Motor neuron (in vitro differentiated cells): ENCODE measurements around the gene SRA1. TPM values are rescaled to one million over a fixed set of nuclear protein-coding genes. Genes with fewer than 3 reads are reported as not detected.

Experiments used
- ATAC-seq, 8 experiments: fragments of 200-7000 bp; cut with Tn5 transposase; replicated peaks in 6 of 8; 2 replicates each; pipeline ENCODE4 v1.8.0; 2021; ENCODE audit warnings: mild to moderate bottlenecking in 8 of 8, moderate library complexity in 8 of 8
- H3K27ac ChIP-seq, 2 donors: fragments of 250-450 bp; sonication (Bioruptor Pico); 2 replicates each; pipeline ENCODE4 v1.9.0; 2021; ENCODE audit warnings: antibody characterized with exemption in 2 of 2, mild to moderate bottlenecking in 2 of 2, moderate library complexity in 1 of 2
- H3K4me1 ChIP-seq, 2 donors: fragments of 250-450 bp; sonication (Bioruptor Pico); replicated peaks in 1 of 2; 2 replicates each; pipeline ENCODE4 v1.6.1; 2021; ENCODE audit warnings: antibody characterized with exemption in 2 of 2, mild to moderate bottlenecking in 2 of 2, moderate library complexity in 1 of 2
- H3K4me3 ChIP-seq, 5 donors: fragments of 250-450 bp; sonication (Bioruptor Pico); 2 replicates each; pipeline ENCODE4 v1.9.0; 2021; ENCODE audit warnings: antibody characterized with exemption in 5 of 5, mild to moderate bottlenecking in 5 of 5, moderate library complexity in 4 of 5
- WGBS, 10 experiments: fragments of 450-650 bp; shearing (Covaris generic); methylation state at CpG; one replicate each; pipeline ENCODE4 v1.0.0; 2022; 5-methylcytosine and 5-hydroxymethylcytosine counted together
- in situ Hi-C, 9 experiments: fragments of 400-800 bp; cut with MboI; loops; one replicate each; pipeline ENCODE4 v1.15.0; 2021; ENCODE audit warnings: low sequenced_read_pairs in 9 of 9, low pct_unique_long_range_greater_than_20kb in 2 of 9; ENCODE audit not compliant: unreplicated experiment in 9 of 9
- total RNA-seq, 8 experiments: library from RNA; unstranded; fragments of 300-600 nt; gene quantifications; 2 replicates each; pipeline versions ENCODE4 v1.2.3 to v1.2.4, GENCODE V29; 2022

Gene SRA1
- total RNA-seq, 8 experiments from 2014 or later: 29.1 to 97.6 (median 47.4) TPM

DNA sequence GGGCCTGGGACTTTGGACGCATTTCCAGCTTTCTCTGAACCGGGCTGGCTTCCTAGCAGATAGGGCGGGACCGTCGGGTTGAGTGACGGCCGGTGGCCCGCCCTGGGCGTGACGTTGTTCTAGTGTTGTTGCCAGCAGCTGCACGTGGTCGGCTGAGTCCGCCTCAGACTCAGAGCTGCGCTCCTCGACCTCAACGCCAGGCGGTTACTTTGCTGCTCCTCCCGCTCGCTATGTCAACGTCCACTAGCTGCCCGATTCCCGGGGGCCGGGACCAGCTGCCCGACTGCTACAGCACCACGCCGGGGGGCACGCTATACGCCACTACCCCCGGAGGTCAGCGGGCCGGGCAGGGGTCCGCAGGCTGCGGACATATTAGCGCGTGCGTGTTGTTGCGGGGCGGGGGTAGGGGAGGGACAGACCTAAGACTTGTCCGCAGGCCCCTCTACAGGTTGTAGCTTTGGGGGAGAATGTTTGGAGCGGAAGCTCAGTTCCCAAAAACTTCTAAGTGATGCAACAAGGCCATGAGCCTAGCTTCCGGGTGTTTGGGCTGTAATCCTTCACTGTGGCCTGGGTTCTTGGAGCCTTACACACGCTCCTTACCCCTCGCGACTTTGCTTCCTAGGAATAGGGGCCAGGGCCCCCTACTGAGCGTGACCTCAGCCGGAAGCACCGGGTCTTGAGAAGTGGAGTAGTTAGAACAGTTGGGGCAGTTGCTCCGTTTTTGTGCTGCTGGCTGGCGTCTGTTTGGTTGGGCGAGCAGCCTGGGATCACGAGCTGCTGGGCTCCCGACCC, 9.6 kb downstream of the SRA1 start, which contains the start of gene EIF4EBP3:
TSS of gene EIF4EBP3 (plus strand) at position 155 of the 792 bp plus-strand sequence. CDS start at position 231, 76 bp downstream.
- H3K27ac ChIP-seq: peak within 1 kb of the TSS; percentile 43 to 73
- H3K4me3 ChIP-seq: peak within 1 kb of the TSS; percentile 10 to 33 (median 29)
- 2 to 22% (median 13%) methylated on average over 4 to 14 of the region's 52 CpGs; no CpG with 5 or more reads in 4 of the 10 experiments for WGBS, 10 experiments
- peak; percentile 76 to 96 (median 94) for ATAC-seq
- in situ Hi-C loops: loop anchor here in 1 of 9 experiments (25.0 kb wide), 1 partner anchor 110 kb away; no protein-coding TSS in a partner anchor
- peaks cover 12 to 16% of the 10 kb centered on the region in 2 donors for H3K4me1 ChIP-seq

DNA sequence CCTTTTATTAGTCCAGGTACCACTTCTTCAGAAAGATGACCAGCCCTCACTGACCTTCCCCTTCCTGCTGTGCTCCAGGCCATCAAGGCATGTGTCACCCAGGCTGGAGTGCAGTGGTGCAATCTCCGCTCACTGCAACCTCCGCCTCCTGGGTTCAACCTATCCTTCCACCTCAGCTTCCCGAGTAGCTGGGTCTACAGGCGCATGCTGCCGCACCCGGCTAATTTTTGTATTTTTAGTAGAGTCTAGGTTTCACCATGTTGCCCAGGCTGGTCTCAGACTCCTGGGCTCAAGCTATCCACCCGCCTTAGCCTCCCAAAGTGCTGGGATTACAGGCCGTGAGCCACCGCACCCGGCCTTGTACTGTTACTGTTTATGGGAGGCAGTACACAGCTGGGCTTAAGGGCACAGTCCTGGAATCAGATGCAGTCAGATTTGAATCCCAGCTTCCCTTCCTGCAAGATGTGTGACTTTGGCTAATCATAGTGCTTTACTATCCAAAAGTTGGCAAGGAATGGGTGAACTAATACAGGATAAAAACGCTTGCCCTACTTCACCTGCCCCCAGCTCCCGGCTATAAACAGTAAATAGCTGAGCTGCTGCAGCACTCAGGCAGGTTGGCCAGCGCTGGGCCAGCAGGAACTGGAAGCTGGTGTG, 10.3 kb downstream of the SRA1 start:
- in situ Hi-C loops: loop anchor here in 1 of 9 experiments (25.0 kb wide), 1 partner anchor 110 kb away; no protein-coding TSS in a partner anchor
- peaks cover 12 to 16% of the 10 kb centered on the region in 2 donors for H3K4me1 ChIP-seq
- H3K4me3 ChIP-seq: peak overlapping the region; percentile 0 to 33 (median 29)
- H3K27ac ChIP-seq: peak overlapping the region; percentile 12 to 60
- 0 to 86% (median 53%) methylated on average over 1 to 8 of the region's 13 CpGs; no CpG with 5 or more reads in 3 of the 10 experiments for WGBS, 10 experiments
- ATAC-seq: peak; percentile 18 to 41 (median 28)

DNA sequence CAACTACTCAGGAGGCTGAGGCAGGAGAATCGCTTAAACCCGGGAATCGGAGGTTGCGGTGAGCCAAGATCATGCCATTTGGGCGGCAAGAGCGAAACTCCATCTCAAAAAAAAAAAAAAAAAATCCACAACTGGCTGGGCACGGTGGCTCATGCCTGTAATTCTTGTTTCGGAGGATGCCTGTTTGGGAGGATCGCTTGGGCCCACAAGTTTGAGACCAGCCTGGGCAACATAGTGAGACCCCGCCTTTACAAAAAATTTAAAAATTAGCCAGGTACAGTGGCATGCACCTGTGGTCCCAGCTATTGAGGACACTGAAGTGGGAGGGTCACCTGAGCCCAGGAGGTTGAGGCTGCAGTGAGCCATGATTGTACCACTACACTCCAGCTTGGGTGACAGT, 11.7 kb downstream of the SRA1 start:
- Histone ChIP-seq H3K27ac (no peak overlapping the region), H3K4me1 (peaks cover 12 to 16% of the 10 kb centered on the region in 2 donors), H3K4me3 (no peak overlapping the region)
- in situ Hi-C loops: loop anchor here in 1 of 9 experiments (25.0 kb wide), 1 partner anchor 108 kb away; no protein-coding TSS in a partner anchor
- 82 to 100% (median 100%) methylated on average over 1 to 10 of the region's 10 CpGs; no CpG with 5 or more reads in 3 of the 10 experiments for WGBS, 10 experiments
- ATAC-seq: no peak

DNA sequence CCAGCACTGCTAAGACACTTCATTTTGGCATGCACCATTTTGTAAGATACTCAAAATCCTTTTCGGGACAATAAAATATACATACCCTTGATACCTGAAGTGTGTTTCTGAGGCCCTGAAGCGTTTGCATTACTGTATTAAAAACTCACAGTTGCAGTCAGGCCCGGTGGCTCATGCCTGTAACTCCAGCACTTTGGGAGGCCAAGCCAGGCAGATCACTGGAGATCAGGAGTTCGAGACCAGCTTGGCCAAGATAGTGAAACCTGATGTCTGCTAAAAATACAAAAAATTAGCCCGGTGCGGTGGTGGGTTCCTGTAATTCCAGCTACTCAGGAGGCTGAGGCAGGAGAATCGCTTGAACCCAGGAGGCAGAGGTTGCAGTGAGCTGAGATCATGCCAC, 12.3 kb downstream of the SRA1 start:
- in situ Hi-C loops: loop anchor here in 1 of 9 experiments (25.0 kb wide), 1 partner anchor 108 kb away; no protein-coding TSS in a partner anchor
- H3K4me1 ChIP-seq: peaks cover 12 to 16% of the 10 kb centered on the region in 2 donors
- no peak overlapping the region for H3K27ac ChIP-seq
- no peak overlapping the region for H3K4me3 ChIP-seq
- WGBS, 10 experiments: 94 to 100% (median 100%) methylated on average over 2 to 5 of the region's 7 CpGs; no CpG with 5 or more reads in 2 of the 10 experiments
- no peak for ATAC-seq

DNA sequence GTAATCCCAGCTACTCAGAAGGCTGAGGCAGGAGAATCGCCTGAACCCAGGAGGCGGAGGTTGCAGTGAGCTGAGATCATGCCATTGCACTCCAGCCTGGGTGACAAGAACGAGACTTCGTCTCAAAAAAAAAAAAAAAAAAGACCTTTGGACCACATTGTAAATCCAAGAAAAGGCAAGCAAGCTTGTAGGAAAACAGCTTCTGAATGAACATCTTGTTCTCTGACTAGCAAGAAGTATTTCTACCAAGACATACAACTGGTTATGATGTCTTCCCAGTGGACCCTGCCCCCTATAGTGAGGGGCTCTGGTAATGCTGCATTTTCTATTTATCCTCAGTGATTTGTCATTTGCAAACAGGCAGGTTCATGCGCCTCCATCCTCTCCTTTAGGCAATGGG, 14.3 kb downstream of the SRA1 start:
- H3K4me3 ChIP-seq: no peak overlapping the region
- ATAC-seq: no peak
- no peak overlapping the region for H3K27ac ChIP-seq
- in situ Hi-C loops: loop anchor here in 1 of 9 experiments (25.0 kb wide), 1 partner anchor 106 kb away; no protein-coding TSS in a partner anchor
- WGBS, 10 experiments: 91 to 100% (median 98%) methylated on average over 1 to 5 of the region's 5 CpGs; no CpG with 5 or more reads in 2 of the 10 experiments
- H3K4me1 ChIP-seq: peaks cover 10 to 11% of the 10 kb centered on the region in 2 donors

DNA sequence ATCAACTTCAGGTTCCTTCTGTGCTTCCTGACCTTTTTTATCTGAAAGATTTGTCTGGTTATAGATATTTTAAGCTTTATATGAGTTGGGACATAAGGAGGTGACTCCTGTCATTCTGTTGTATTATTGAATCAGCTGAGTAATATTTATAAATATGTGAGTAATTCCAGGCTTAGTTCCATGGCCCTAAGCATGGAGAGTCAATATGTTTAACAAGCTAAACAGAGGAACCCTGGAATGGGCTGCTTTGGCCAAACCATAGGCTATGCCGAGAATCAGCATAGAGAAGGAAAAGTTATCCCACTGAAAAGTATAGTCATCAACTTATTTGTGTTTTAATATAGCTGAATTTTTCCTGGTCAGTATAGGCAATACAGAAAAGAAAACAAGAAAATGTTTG, 17.0 kb downstream of the SRA1 start:
- Histone ChIP-seq H3K4me3 (no peak overlapping the region), H3K4me1 (no peaks in the 10 kb centered on the region), H3K27ac (no peak overlapping the region)
- ATAC-seq: no peak
- WGBS, 10 experiments: 88 to 100% (median 100%) methylated on average over 1 of the region's 1 CpG; no CpG with 5 or more reads in 1 of the 10 experiments
- in situ Hi-C loops: loop anchor here in 1 of 9 experiments (25.0 kb wide), 1 partner anchor 103 kb away; no protein-coding TSS in a partner anchor

DNA sequence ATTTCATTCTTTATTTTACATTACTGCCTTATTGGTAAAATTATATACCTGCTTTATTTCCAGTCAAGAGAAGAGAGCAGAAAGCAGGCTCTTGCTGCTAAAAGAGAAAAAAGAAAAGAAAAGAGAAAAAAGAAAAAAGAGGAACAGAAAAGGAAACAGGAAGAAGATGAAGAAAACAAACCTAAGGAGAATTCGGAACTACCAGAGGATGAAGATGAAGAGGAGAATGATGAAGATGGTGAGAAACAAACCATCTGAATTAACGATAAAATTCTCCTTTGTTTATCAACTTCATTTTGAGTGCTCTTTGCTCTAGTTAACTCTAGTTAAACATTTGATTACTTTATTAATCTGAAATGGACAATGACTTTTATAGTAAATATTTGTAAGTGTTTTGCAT, 33.3 kb downstream of the SRA1 start:
- H3K4me1 ChIP-seq: no peaks in the 10 kb centered on the region
- no peak for ATAC-seq
- WGBS, 10 experiments: 88 to 100% (median 94%) methylated on average over 2 of the region's 2 CpGs
- H3K4me3 ChIP-seq: no peak overlapping the region
- no peak overlapping the region for H3K27ac ChIP-seq
- in situ Hi-C loops: no loop called here

DNA sequence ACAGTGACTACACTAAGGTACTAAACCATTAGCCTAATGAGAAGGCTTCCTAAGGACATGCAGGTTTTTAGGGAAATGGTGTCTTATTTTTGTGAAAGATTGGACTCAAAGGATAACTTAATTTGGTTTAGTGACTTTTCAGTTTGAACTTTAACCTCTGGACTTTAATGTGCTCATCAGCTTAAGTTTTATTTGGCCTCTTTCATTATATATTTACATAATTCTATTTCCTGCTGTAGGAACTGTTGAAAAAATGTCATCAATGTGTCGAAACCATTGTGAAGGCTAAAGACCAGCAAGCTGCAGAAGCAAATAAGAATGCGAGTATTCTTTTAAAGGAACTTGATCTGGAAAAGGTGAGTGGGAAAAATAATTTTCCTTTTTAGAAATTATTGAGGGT, 44.1 kb downstream of the SRA1 start:
- in situ Hi-C loops: no loop called here
- 80 to 100% (median 100%) methylated on average over 1 to 2 of the region's 2 CpGs; no CpG with 5 or more reads in 1 of the 10 experiments for WGBS, 10 experiments
- no peak overlapping the region for H3K27ac ChIP-seq
- ATAC-seq: no peak
- no peaks in the 10 kb centered on the region for H3K4me1 ChIP-seq
- H3K4me3 ChIP-seq: no peak overlapping the region

DNA sequence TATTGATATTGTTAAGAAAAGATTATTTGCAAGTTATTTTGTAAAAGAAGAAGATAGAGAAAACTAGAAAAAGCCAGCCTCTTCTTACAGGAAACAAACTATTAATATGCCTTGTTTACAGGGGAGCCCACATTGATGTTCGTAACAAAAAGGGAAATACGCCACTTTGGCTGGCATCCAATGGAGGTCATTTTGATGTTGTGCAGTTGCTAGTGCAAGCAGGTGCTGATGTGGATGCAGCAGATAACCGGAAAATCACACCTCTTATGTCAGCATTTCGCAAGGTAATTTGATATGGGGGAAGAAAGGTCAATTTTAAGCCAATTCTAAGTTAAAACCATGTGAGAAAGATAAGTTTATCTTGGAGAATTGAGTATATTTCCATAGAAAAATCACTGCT, 47.4 kb downstream of the SRA1 start:
- H3K27ac ChIP-seq: no peak overlapping the region
- no peak overlapping the region for H3K4me3 ChIP-seq
- in situ Hi-C loops: no loop called here
- ATAC-seq: no peak
- H3K4me1 ChIP-seq: no peaks in the 10 kb centered on the region
- 93 to 100% (median 100%) methylated on average over 1 to 4 of the region's 4 CpGs; no CpG with 5 or more reads in 1 of the 10 experiments for WGBS, 10 experiments

DNA sequence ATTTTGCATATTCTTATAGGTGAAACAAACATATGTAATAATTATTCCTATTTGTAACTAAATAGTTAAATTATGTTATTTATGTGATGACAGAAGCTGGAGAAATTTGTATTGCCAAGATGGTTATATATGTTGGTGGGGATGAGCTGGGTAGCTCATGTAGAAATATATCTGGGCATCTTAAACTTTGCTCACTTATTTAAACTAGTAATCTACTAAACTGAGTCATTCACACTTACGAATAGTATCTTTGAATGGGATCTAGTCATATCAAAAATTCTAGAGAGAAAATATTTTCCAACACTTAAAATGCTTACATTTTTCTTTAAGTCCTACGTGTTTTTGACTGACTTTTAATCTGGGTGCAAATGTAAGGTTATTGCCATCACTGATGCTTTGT, 54.4 kb downstream of the SRA1 start:
- in situ Hi-C loops: no loop called here
- no peak overlapping the region for H3K27ac ChIP-seq
- H3K4me1 ChIP-seq: no peaks in the 10 kb centered on the region
- no peak for ATAC-seq
- 89 to 100% (median 96%) methylated on average over 1 to 2 of the region's 2 CpGs; no CpG with 5 or more reads in 2 of the 10 experiments for WGBS, 10 experiments
- H3K4me3 ChIP-seq: no peak overlapping the region
